SK-N-MC (cell line): Measurements from ENCODE around the gene ALKAL2.

Experiments
- DNase-seq: peaks from one replicate; pipeline ENCODE4 v3.0.0-alpha.2; 2011; ENCODE audit warnings: low read depth, low spot score
- H3K27ac ChIP-seq: fragments of 200-600 bp; sonication (generic); 2 replicates; pipeline ENCODE4 v1.5.1; 2016; ENCODE audit warnings: mixed run types
- H3K36me3 ChIP-seq: fragments of 200-600 bp; sonication (generic); 2 replicates; pipeline ENCODE4 v1.6.1; 2017; ENCODE audit warnings: antibody characterized with exemption, low read length, mixed read lengths; ENCODE audit not compliant: insufficient read depth
- H3K4me3 ChIP-seq: fragments of 200-600 bp; sonication (generic); 2 replicates; pipeline ENCODE4 v1.5.1; 2016
- H3K9ac ChIP-seq: fragments of 200-600 bp; sonication (generic); 2 replicates; pipeline ENCODE4 v1.8.0; 2017; ENCODE audit warnings: mixed run types, mixed read lengths; ENCODE audit not compliant: insufficient read length
- H3K9me3 ChIP-seq: fragments of 200-600 bp; sonication (generic); 2 replicates; pipeline ENCODE4 v1.6.1; 2017; ENCODE audit warnings: low read depth, mild to moderate bottlenecking, antibody characterized with exemption, low read length, moderate library complexity, mixed read lengths
- EZH2 ChIP-seq: fragments of 200-600 bp; sonication (generic); IDR thresholded peaks from one replicate; pipeline ENCODE4 v1.6.1; 2017; ENCODE audit warnings: antibody characterized with exemption
- FOXP2 ChIP-seq: optimal IDR thresholded peaks from 2 replicates; pipeline ENCODE3; 2011; ENCODE audit warnings: mild to moderate bottlenecking, moderate library complexity; ENCODE audit not compliant: insufficient read depth; ENCODE audit errors: extremely low read length, control extremely low read depth
- POLR2AphosphoS5 ChIP-seq: IDR thresholded peaks from 2 replicates; pipeline ENCODE4 v1.6.1; 2012; ENCODE audit warnings: mild to moderate bottlenecking, low read depth, low read length, borderline replicate concordance

ALKAL2 gene

GRCh38 chr2:309148-309953 is 21.5 kb upstream of the ALKAL2 start:
- H3K9ac ChIP-seq: no peak overlapping the region
- H3K4me3 ChIP-seq: no peak overlapping the region
- no peaks in the 10 kb centered on the region for H3K36me3 ChIP-seq
- no peak overlapping the region for H3K27ac ChIP-seq
- no peak for TF ChIP-seq FOXP2
- no peak for TF ChIP-seq POLR2AphosphoS5
- TF ChIP-seq EZH2: no peak
- H3K9me3 ChIP-seq: no peaks in the 10 kb centered on the region
- DNase-seq: no peak

- Histone ChIP-seq H3K4me3 (no peak overlapping the region), H3K9me3 (no peaks in the 10 kb centered on the region), H3K9ac (no peak overlapping the region), H3K27ac (no peak overlapping the region), H3K36me3 (no peaks in the 10 kb centered on the region)
- no peak for DNase-seq
- TF ChIP-seq POLR2AphosphoS5 (no peak), FOXP2 (no peak), EZH2 (no peak)
These were observed 17.5 kb upstream of the ALKAL2 start for GRCh38 chr2:305366-305765.

DNA sequence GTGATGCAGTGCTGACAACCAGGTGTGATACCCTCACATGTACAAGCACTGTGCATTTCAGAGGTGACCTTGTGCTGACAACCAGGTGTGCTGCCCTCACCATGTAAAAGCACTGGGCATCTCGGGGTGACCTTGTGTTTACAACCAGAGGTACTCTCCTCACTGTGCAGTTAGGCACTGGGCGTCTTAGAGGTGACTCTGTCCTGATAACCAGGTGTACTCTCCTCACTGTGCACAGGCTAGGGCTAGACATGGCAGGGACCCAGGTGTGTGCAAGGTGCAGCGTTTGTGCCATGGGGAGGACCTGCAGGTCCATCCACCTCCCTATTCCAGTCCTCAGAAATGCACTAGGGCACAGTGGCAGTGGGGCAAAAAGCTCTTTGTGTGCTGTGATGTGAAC is 8.5 kb upstream of the ALKAL2 start:
- Histone ChIP-seq H3K4me3 (no peak overlapping the region), H3K9ac (no peak overlapping the region), H3K27ac (no peak overlapping the region), H3K9me3 (no peaks in the 10 kb centered on the region), H3K36me3 (no peaks in the 10 kb centered on the region)
- TF ChIP-seq FOXP2 (no peak), POLR2AphosphoS5 (no peak), EZH2 (no peak)
- no peak for DNase-seq

DNA sequence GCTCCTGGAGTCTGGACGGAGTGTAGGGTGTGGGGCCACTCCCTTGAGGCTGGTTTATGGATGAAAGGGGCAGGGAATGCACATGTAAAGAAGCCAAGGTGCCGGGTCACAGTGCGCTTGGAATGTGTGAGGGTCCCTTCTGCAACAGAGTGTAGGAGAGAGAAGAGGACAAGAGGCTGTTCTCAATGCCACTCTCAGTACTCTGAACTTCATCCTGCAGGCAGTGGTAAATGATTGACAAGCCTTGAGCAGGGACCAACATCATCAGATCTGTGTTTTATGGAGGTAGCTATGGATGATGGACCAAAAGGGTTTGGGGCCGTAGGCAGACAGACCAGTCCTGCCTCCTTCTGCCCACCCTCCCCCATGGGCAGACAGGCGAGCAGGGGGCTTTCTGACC is 7.2 kb upstream of the ALKAL2 start:
- Histone ChIP-seq H3K36me3 (no peaks in the 10 kb centered on the region), H3K4me3 (no peak overlapping the region), H3K9ac (no peak overlapping the region), H3K27ac (no peak overlapping the region), H3K9me3 (no peaks in the 10 kb centered on the region)
- no peak for DNase-seq
- TF ChIP-seq POLR2AphosphoS5 (no peak), FOXP2 (no peak), EZH2 (no peak)

- Histone ChIP-seq H3K4me3 (no peak overlapping the region), H3K9me3 (no peaks in the 10 kb centered on the region), H3K9ac (no peak overlapping the region), H3K36me3 (no peaks in the 10 kb centered on the region), H3K27ac (no peak overlapping the region)
- TF ChIP-seq POLR2AphosphoS5 (no peak), EZH2 (no peak), FOXP2 (no peak)
- DNase-seq: no peak
These were observed 2.3 kb upstream of the ALKAL2 start for GRCh38 chr2:290090-290722.

DNA sequence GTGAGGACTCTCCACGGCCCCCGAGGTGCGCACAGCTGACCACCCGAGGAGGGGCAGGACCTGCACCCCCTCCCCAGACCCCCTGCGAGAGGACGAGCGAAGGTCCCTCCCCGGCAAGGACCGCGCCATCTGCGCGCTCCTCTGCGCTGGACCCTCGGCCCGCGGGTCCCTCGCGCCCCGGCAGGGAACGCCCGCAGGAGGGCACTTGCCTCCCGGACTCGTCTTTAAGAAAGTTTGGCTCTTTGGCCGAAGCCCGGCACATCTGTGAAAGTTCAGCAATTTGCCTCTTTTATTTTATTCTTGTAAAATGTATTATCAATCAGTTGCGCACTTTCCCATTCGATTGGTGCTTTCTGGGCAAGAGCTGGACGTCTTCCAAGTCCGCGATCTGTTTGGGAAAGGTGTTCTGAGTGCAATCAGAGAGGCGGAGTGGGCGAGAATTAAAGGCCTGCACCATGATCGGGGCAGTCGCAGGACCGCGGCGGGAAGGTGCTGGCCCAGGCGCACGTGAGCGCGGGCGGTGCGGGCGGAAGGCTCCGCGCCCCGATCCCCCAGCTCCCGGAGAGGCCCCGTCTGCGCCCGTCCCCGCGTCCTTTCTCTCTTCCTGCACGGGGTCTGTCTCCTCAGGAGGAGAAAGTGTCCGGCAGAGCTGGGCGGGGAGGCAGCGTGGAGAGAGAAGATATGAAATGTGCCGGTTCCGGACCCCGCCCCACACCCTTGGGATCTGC is 1.6 kb upstream of the ALKAL2 start:
- Histone ChIP-seq H3K9ac (no peak overlapping the region), H3K4me3 (0 out of 2 replicates have a peak overlapping the region, but pooled peaks have one; percentile 18), H3K36me3 (no peaks in the 10 kb centered on the region), H3K27ac (no peak overlapping the region), H3K9me3 (no peaks in the 10 kb centered on the region)
- TF ChIP-seq EZH2 (peak; percentile 69), POLR2AphosphoS5 (no peak), FOXP2 (no peak)
- DNase-seq: no peak

- Histone ChIP-seq H3K36me3 (no peaks in the 10 kb centered on the region), H3K9me3 (no peaks in the 10 kb centered on the region), H3K4me3 (peak overlapping the region; percentile 43; the same call in 1 of the 2 replicates), H3K27ac (no peak overlapping the region), H3K9ac (no peak overlapping the region)
- DNase-seq: no peak
- TF ChIP-seq POLR2AphosphoS5 (no peak), FOXP2 (no peak), EZH2 (no peak)
These were observed 969 bp upstream of the ALKAL2 start for GRCh38 chr2:288758-289361.

- TF ChIP-seq EZH2: no peak
- Histone ChIP-seq H3K27ac (no peak overlapping the region), H3K4me3 (0 out of 2 replicates have a peak overlapping the region, but pooled peaks have one; percentile 18), H3K9me3 (no peaks in the 10 kb centered on the region), H3K36me3 (no peaks in the 10 kb centered on the region; the same call in 1 of the 2 replicates), H3K9ac (no peak overlapping the region)
- DNase-seq: no peak
These were observed 413 bp downstream of the ALKAL2 start for GRCh38 chr2:287471-287885.
